ENCODE data around the gene RUFY3.

DNA sequence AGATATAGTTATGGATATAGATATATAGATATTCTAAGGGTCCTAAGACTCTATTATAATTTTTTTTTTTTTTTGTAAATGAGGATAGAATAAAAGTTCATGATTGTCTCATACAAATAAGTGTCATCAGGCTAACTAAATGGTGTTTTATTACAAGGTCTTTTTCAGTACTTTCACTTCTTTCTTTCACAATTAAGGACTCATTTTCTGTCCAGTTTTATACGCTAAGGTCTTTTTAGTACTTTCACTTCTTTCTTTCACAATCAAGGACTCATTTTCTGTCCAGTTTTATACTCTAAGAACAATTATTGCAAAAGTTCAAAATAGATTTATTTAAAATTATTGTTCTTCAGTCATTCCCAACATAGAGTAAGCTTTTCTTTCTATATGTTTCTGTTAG, 32.7 kb downstream of the RUFY3 start:
- TF ChIP-seq, protein P1, sequence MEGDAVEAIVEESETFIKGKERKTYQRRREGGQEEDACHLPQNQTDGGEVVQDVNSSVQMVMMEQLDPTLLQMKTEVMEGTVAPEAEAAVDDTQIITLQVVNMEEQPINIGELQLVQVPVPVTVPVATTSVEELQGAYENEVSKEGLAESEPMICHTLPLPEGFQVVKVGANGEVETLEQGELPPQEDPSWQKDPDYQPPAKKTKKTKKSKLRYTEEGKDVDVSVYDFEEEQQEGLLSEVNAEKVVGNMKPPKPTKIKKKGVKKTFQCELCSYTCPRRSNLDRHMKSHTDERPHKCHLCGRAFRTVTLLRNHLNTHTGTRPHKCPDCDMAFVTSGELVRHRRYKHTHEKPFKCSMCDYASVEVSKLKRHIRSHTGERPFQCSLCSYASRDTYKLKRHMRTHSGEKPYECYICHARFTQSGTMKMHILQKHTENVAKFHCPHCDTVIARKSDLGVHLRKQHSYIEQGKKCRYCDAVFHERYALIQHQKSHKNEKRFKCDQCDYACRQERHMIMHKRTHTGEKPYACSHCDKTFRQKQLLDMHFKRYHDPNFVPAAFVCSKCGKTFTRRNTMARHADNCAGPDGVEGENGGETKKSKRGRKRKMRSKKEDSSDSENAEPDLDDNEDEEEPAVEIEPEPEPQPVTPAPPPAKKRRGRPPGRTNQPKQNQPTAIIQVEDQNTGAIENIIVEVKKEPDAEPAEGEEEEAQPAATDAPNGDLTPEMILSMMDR (conservative IDR thresholded peaks at IDR 0.05), result no peak
- no peak for TF ChIP-seq ZFX (IDR thresholded peaks at IDR 0.05)
